ENCODE results near the gene ECE1.

GRCh38 chr1:21201650-21202049 lies 88.6 kb downstream of the ECE1 start:
- TF ChIP-seq ARNT (IDR thresholded peaks at IDR 0.05) = no peak
- no peak for TF ChIP-seq TARDBP (IDR thresholded peaks at IDR 0.05)

All from HEK293T (cell line).